HEK293 (cell line): ENCODE measurements around the gene CHORDC1.

Experiments used
- CTCF ChIA-PET: fragments of 350-600 bp; formaldehyde crosslinking; extraction: SDS; loops from one replicate; lab custom pipeline; 2021; ENCODE audit warnings: antibody characterized with exemption; lab: Yijun Ruan, JAX
- POLR2A ChIA-PET: fragments of 300-600 bp; formaldehyde crosslinking; extraction: SDS; loops from one replicate; lab custom pipeline; 2020; ENCODE audit warnings: antibody characterized with exemption, inconsistent platforms; lab: Yijun Ruan, JAX
- H3K27ac ChIP-seq: fragments of 200-500 bp; sonication (Bioruptor generic); 2 replicates; pipeline ENCODE4 v1.5.1; 2014; ENCODE audit warnings: low read depth, low read length, control low read depth, inconsistent platforms; ENCODE audit errors: extremely low read depth
- H3K36me3 ChIP-seq, 2 experiments: fragments of 200-500 bp in 1 of 2; sonication (Bioruptor generic) in 1 of 2; 1 replicate in 1 of 2; 2 replicates in 1 of 2; pipeline ENCODE4 v1.5.1; 2014 to 2017; ENCODE audit warnings: inconsistent platforms in 2 of 2, low read length in 2 of 2; ENCODE audit not compliant: control insufficient read depth in 2 of 2, insufficient read depth in 1 of 2
- H3K4me1 ChIP-seq: fragments of 200-500 bp; sonication (Bioruptor generic); 2 replicates; pipeline ENCODE4 v1.5.1; 2014; ENCODE audit warnings: mild to moderate bottlenecking, low read length, inconsistent platforms; ENCODE audit not compliant: control insufficient read depth, insufficient read depth
- H3K4me3 ChIP-seq: 2 replicates; pipeline ENCODE4 v1.5.1; 2011; ENCODE audit warnings: low read depth, mild to moderate bottlenecking, control low read depth, low read length, moderate library complexity
- H3K9me3 ChIP-seq: fragments of 200-500 bp; sonication (Bioruptor generic); 2 replicates; pipeline ENCODE4 v1.5.1; 2014; ENCODE audit warnings: low read depth, low read length, inconsistent platforms; ENCODE audit not compliant: control insufficient read depth, insufficient read depth
- AEBP2 ChIP-seq: fragments of 450-650 bp; formaldehyde crosslinking; IDR thresholded peaks from 2 replicates; pipeline ENCODE4 v1.5.1; 2016; ENCODE audit warnings: missing biosample characterization, missing genetic modification characterization, borderline replicate concordance
- GLI2 ChIP-seq: fragments of 450-650 bp; formaldehyde crosslinking; IDR thresholded peaks from 2 replicates; pipeline ENCODE4; 2017; ENCODE audit warnings: missing biosample characterization, missing genetic modification characterization, low read depth, borderline replicate concordance
- GLIS2 ChIP-seq: fragments of 450-650 bp; formaldehyde crosslinking; IDR thresholded peaks from 2 replicates; pipeline ENCODE4 v1.5.1; 2016; ENCODE audit warnings: missing biosample characterization, missing genetic modification characterization
- HOXD13 ChIP-seq: sonication (generic); formaldehyde crosslinking; IDR thresholded peaks from 2 replicates; pipeline ENCODE4 v1.8.0; 2022; ENCODE audit warnings: missing genetic modification reagents, borderline replicate concordance
- KLF16 ChIP-seq: fragments of 450-650 bp; formaldehyde crosslinking; IDR thresholded peaks from 2 replicates; pipeline ENCODE4 v1.5.1; 2017; ENCODE audit warnings: missing biosample characterization, missing genetic modification characterization
- MZF1 ChIP-seq: fragments of 450-650 bp; formaldehyde crosslinking; IDR thresholded peaks from 2 replicates; pipeline ENCODE4 v1.5.1; 2017; ENCODE audit warnings: missing biosample characterization, missing genetic modification characterization, borderline replicate concordance
- PRDM6 ChIP-seq: fragments of 450-650 bp; formaldehyde crosslinking; IDR thresholded peaks from 2 replicates; pipeline ENCODE4 v1.5.1; 2017; ENCODE audit warnings: missing biosample characterization, missing genetic modification characterization
- SCRT1 ChIP-seq: fragments of 450-650 bp; formaldehyde crosslinking; IDR thresholded peaks from 2 replicates; pipeline ENCODE4 v1.5.1; 2016; ENCODE audit warnings: missing biosample characterization, missing genetic modification characterization, borderline replicate concordance
- TRIM28 ChIP-seq: IDR thresholded peaks from 2 replicates; pipeline ENCODE4 v1.6.1; 2011; ENCODE audit warnings: low read length, control low read depth, borderline replicate concordance
- YY2 ChIP-seq: fragments of 450-650 bp; formaldehyde crosslinking; IDR thresholded peaks from 2 replicates; pipeline ENCODE4 v1.5.1; 2016; ENCODE audit warnings: missing biosample characterization, missing genetic modification characterization
- ZBTB48 ChIP-seq: fragments of 450-650 bp; formaldehyde crosslinking; IDR thresholded peaks from 2 replicates; pipeline ENCODE4 v1.5.1; 2016; ENCODE audit warnings: missing biosample characterization, missing genetic modification characterization
- ZBTB6 ChIP-seq: fragments of 450-650 bp; formaldehyde crosslinking; IDR thresholded peaks from 2 replicates; pipeline ENCODE4 v1.5.1; 2017; ENCODE audit warnings: missing biosample characterization, missing genetic modification characterization
- ZFP37 ChIP-seq: fragments of 450-650 bp; formaldehyde crosslinking; IDR thresholded peaks from 2 replicates; pipeline ENCODE4 v1.5.1; 2016; ENCODE audit warnings: missing biosample characterization, missing genetic modification characterization
- ZNF10 ChIP-seq: fragments of 450-650 bp; formaldehyde crosslinking; IDR thresholded peaks from 2 replicates; pipeline ENCODE4 v1.5.1; 2017; ENCODE audit warnings: missing biosample characterization, missing genetic modification characterization
- ZNF280C ChIP-seq: fragments of 450-650 bp; formaldehyde crosslinking; IDR thresholded peaks from 2 replicates; pipeline ENCODE4 v1.5.1; 2016; ENCODE audit warnings: missing biosample characterization, missing genetic modification characterization
- ZNF292 ChIP-seq: fragments of 450-650 bp; formaldehyde crosslinking; IDR thresholded peaks from 2 replicates; pipeline ENCODE4 v1.5.1; 2016; ENCODE audit warnings: low read depth, missing biosample characterization, missing genetic modification characterization, borderline replicate concordance
- ZNF48 ChIP-seq: fragments of 450-650 bp; formaldehyde crosslinking; IDR thresholded peaks from 2 replicates; pipeline ENCODE4 v1.5.1; 2016; ENCODE audit warnings: missing biosample characterization, missing genetic modification characterization
- ZNF521 ChIP-seq: fragments of 450-650 bp; formaldehyde crosslinking; IDR thresholded peaks from 2 replicates; pipeline ENCODE4 v1.5.1; 2017; ENCODE audit warnings: missing biosample characterization, mild to moderate bottlenecking, missing genetic modification characterization
- ZNF555 ChIP-seq: fragments of 450-650 bp; formaldehyde crosslinking; conservative IDR thresholded peaks from 2 replicates; pipeline ENCODE4 v1.5.1; 2017; ENCODE audit warnings: missing biosample characterization, mild to moderate bottlenecking, missing genetic modification characterization, inconsistent platforms
- ZNF560 ChIP-seq: fragments of 450-650 bp; formaldehyde crosslinking; IDR thresholded peaks from 2 replicates; pipeline ENCODE4 v1.5.1; 2017; ENCODE audit warnings: missing biosample characterization, missing genetic modification characterization, borderline replicate concordance
- ZNF629 ChIP-seq: fragments of 450-650 bp; formaldehyde crosslinking; IDR thresholded peaks from 2 replicates; pipeline ENCODE4 v1.5.1; 2017; ENCODE audit warnings: missing biosample characterization, missing genetic modification characterization
- ZNF654 ChIP-seq: fragments of 450-650 bp; formaldehyde crosslinking; IDR thresholded peaks from 2 replicates; pipeline ENCODE4 v1.5.1; 2016; ENCODE audit warnings: low read depth, missing biosample characterization, missing genetic modification characterization
- ZNF660 ChIP-seq: fragments of 450-650 bp; IDR thresholded peaks from 2 replicates; pipeline ENCODE4 v1.5.1; 2018; ENCODE audit warnings: missing biosample characterization, mild to moderate bottlenecking, missing genetic modification characterization
- ZNF76 ChIP-seq: fragments of 450-650 bp; formaldehyde crosslinking; IDR thresholded peaks from 2 replicates; pipeline ENCODE4; 2016; ENCODE audit warnings: low read depth, missing biosample characterization, missing genetic modification characterization, borderline replicate concordance
- ZSCAN18 ChIP-seq: fragments of 450-650 bp; formaldehyde crosslinking; IDR thresholded peaks from 2 replicates; pipeline ENCODE4 v1.5.1; 2016; ENCODE audit warnings: missing biosample characterization, missing genetic modification characterization
- ZSCAN30 ChIP-seq: fragments of 450-650 bp; IDR thresholded peaks from 2 replicates; pipeline ENCODE4 v1.5.1; 2018; ENCODE audit warnings: missing biosample characterization, mild to moderate bottlenecking, missing genetic modification characterization, moderate library complexity

CHORDC1 gene

GRCh38 chr11:90204832-90205646, 17.8 kb downstream of the CHORDC1 start:
- TF ChIP-seq YY2 (tag by site-specific recombination) (no peak), ZNF280C (tag by site-specific recombination) (no peak), PRDM6 (tag by site-specific recombination) (peak; percentile 10; the same call in 1 of the 2 replicates), ZNF660 (tag by site-specific recombination) (0 out of 2 replicates have a peak, but pooled peaks have one; percentile 32), ZNF292 (no peak), ZNF654 (peak; percentile 67), ZNF555 (tag by site-specific recombination) (no peak), ZSCAN30 (tag by site-specific recombination) (no peak), ZNF629 (0 out of 2 replicates have a peak, but pooled peaks have one; percentile 33)
- Histone ChIP-seq H3K4me3 (no peak overlapping the region), H3K36me3 (peaks cover 10 to 60% of the 10 kb centered on the region in 2 experiments), H3K27ac (no peak overlapping the region), H3K9me3 (no peaks in the 10 kb centered on the region), H3K4me1 (no peaks in the 10 kb centered on the region)
- CTCF ChIA-PET, result interaction anchor here (0.6 to 2.0 kb wide), 20 partner anchors 9 to 556 kb away, joined by 3 to 26 read pairs (median 4); no protein-coding TSS in a partner anchor
- POLR2A ChIA-PET, result no interaction called here

- H3K4me1 ChIP-seq, result no peaks in the 10 kb centered on the region
- CTCF ChIA-PET, result interaction anchor here (0.7 to 2.0 kb wide), 12 partner anchors 8 to 555 kb away, joined by 3 to 26 read pairs (median 4); no protein-coding TSS in a partner anchor
- H3K9me3 ChIP-seq, result no peaks in the 10 kb centered on the region
- H3K36me3 ChIP-seq, result peaks cover 10 to 54% of the 10 kb centered on the region in 2 experiments
- POLR2A ChIA-PET, result no interaction called here
- no peak overlapping the region for H3K27ac ChIP-seq
- TF ChIP-seq TRIM28 (no peak), SCRT1 (tag by site-specific recombination) (no peak), MZF1 (tag by site-specific recombination) (no peak), ZNF560 (no peak), ZNF10 (tag by site-specific recombination) (no peak), HOXD13 (CRISPR knock-in tag) (no peak), ZNF48 (tag by site-specific recombination) (no peak), ZNF521 (tag by site-specific recombination) (no peak), ZNF629 (no peak), ZBTB6 (tag by site-specific recombination) (no peak), ZBTB48 (tag by site-specific recombination) (no peak), ZNF292 (no peak), ZNF76 (no peak), AEBP2 (tag by site-specific recombination) (no peak), GLIS2 (tag by site-specific recombination) (no peak), KLF16 (no peak), ZSCAN18 (no peak), GLI2 (tag by site-specific recombination) (no peak), ZFP37 (tag by site-specific recombination) (no peak)
- H3K4me3 ChIP-seq, result no peak overlapping the region
These were observed 18.4 kb downstream of the CHORDC1 start for GRCh38 chr11:90204407-90204806.
